B cell (primary cell): ENCODE results near the gene PHACTR3.

Experiments used
- EZH2 ChIP-seq: IDR thresholded peaks from 2 replicates; pipeline ENCODE4 v1.6.1; 2012; ENCODE audit warnings: borderline replicate concordance, low read depth, mild to moderate bottlenecking, moderate library complexity, low read length; ENCODE audit not compliant: insufficient read depth, poor library complexity, severe bottlenecking
- TF ChIP-seq, protein P1 (sequence below): fragments of 200-600 bp; IDR thresholded peaks from one replicate; pipeline ENCODE4 v1.8.0; 2022; ENCODE audit warnings: antibody characterized with exemption, mild to moderate bottlenecking

DNA sequence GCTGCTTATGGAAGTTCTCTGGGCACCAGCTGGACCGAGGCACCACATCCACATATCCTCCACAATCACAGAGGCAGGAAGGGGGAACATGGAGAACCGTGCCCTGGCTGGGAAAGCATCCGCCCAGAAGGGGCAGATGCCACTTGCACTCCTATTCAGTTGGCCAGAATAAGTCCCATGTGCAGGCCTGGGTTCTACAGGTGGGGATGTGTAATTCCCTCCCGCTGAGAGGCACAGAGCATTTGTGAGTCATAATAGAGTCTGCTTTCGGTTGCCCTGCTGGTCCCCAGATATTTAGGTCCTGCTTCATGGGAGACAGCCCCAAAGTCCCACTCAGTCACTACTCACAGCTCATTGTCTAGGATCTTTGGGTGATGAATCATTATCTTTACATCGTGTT is 104.0 kb downstream of the PHACTR3 start:
- TF ChIP-seq, protein P1, sequence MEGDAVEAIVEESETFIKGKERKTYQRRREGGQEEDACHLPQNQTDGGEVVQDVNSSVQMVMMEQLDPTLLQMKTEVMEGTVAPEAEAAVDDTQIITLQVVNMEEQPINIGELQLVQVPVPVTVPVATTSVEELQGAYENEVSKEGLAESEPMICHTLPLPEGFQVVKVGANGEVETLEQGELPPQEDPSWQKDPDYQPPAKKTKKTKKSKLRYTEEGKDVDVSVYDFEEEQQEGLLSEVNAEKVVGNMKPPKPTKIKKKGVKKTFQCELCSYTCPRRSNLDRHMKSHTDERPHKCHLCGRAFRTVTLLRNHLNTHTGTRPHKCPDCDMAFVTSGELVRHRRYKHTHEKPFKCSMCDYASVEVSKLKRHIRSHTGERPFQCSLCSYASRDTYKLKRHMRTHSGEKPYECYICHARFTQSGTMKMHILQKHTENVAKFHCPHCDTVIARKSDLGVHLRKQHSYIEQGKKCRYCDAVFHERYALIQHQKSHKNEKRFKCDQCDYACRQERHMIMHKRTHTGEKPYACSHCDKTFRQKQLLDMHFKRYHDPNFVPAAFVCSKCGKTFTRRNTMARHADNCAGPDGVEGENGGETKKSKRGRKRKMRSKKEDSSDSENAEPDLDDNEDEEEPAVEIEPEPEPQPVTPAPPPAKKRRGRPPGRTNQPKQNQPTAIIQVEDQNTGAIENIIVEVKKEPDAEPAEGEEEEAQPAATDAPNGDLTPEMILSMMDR, result no peak
- TF ChIP-seq EZH2, result no peak
